ENCODE data around the gene RGS3. TPM values are rescaled to one million over a fixed set of nuclear protein-coding genes. Genes with fewer than 3 reads are reported as not detected.
"Not testable (repeated sequence)": the region's sequence is repeated elsewhere in the genome, so short reads cannot be mapped to it uniquely, and the experiment has no call there.

The RGS3 gene
- total and polyA plus RNA-seq, 12 donors, result 65.4 to 201 (median 132) TPM

DNA sequence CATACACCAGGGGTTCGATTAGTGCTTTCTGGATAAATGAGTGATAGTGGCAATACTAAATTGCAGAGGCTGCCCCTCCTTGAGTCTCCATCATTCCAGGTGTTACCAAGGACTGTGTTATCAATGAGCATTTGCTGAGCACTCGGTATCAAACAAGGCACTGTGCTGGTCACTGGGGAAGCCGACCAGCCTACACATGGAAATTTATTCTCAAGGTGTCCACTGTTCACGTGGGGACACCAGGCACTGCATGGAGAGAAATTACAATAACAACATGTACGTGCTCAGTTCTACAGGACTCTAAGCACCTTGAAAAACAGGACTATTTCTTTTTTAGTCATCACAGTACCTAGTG lies 22.2 kb downstream of the RGS3 start:
- peaks cover 6 to 56% (median 43%) of the 10 kb centered on the region in 9 donors for H3K4me1 ChIP-seq

DNA sequence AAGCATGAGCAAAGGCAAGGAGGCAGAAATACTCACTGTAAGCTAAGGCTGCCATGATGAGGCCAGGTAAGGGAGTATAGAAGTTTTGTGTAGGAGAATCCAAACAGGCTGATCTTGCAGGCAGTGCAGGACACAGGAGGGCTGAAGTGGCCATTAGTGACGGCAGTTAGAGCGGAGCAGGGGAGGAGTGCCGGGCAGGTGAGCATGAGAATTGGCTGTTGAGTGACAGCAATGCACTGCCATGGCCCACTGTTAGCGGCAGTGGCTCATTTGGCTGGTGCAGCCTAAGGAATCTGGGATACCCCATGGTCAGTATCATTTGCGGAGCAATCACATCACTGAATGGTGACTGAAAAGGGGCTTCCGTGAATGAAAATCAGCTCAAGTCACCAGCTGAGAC lies 22.8 kb downstream of the RGS3 start:
- ATAC-seq (no peak), DNase-seq (no peak)
- Histone ChIP-seq H3K27me3 (no peaks in the 10 kb centered on the region), H3K27ac (peak overlapping the region in 5 of 10 donors; percentile 73 to 78 (median 76)), H3K36me3 (peaks cover 0 to 5% (median 0%) of the 10 kb centered on the region in 9 donors), H3K4me1 (peaks cover 6 to 59% (median 44%) of the 10 kb centered on the region in 9 donors), H3K9me3 (no peaks in the 10 kb centered on the region), H3K4me3 (no peak overlapping the region)
- TF ChIP-seq, protein P1, sequence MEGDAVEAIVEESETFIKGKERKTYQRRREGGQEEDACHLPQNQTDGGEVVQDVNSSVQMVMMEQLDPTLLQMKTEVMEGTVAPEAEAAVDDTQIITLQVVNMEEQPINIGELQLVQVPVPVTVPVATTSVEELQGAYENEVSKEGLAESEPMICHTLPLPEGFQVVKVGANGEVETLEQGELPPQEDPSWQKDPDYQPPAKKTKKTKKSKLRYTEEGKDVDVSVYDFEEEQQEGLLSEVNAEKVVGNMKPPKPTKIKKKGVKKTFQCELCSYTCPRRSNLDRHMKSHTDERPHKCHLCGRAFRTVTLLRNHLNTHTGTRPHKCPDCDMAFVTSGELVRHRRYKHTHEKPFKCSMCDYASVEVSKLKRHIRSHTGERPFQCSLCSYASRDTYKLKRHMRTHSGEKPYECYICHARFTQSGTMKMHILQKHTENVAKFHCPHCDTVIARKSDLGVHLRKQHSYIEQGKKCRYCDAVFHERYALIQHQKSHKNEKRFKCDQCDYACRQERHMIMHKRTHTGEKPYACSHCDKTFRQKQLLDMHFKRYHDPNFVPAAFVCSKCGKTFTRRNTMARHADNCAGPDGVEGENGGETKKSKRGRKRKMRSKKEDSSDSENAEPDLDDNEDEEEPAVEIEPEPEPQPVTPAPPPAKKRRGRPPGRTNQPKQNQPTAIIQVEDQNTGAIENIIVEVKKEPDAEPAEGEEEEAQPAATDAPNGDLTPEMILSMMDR (IDR thresholded peaks at IDR 0.05), result no peak
- intact Hi-C loops (cut with DNase I), result no loop called here
- WGBS, 2 donors, result 95 to 96% methylated on average over 6 of the region's 6 CpGs

More for the DNA sequence above, 22.2 kb downstream of the RGS3 start:
- H3K27me3 ChIP-seq, result no peaks in the 10 kb centered on the region
- no peak for DNase-seq
- 88 to 93% methylated on average over 5 of the region's 5 CpGs for WGBS, 2 donors
- H3K9me3 ChIP-seq, result no peaks in the 10 kb centered on the region
- ATAC-seq, result no peak
- peak overlapping the region in 9 of 10 donors; percentile 47 to 78 (median 73) for H3K27ac ChIP-seq
- no peak overlapping the region for H3K4me3 ChIP-seq
- intact Hi-C loops (cut with DNase I), result no loop called here
- H3K36me3 ChIP-seq, result peaks cover 0 to 5% (median 0%) of the 10 kb centered on the region in 9 donors
- TF ChIP-seq, protein P1 (IDR thresholded peaks at IDR 0.05), result no peak

DNA sequence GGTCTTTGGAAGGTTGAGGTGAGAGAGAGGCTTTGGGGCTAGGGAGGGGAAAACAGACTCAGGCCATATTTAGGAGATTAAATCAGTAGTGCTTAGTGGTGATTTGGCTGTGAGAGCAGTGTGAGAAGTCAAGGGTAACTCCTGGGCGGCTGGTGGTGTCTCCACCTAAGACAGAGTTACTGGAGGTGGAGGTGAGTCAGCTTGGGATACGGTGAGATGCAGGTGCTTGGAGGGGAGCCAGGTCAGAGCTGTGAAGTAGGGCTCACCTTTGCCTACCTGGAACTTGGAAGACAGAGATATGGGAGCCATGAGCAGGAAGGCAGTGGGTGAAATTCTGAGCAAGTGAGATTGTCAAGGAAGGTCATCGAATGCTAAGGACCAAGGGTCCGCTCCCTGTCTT lies 24.5 kb downstream of the RGS3 start:
- Histone ChIP-seq H3K4me3 (no peak overlapping the region), H3K27me3 (no peaks in the 10 kb centered on the region), H3K4me1 (peaks cover 6 to 76% (median 58%) of the 10 kb centered on the region in 9 donors), H3K36me3 (peaks cover 0 to 5% (median 0%) of the 10 kb centered on the region in 9 donors), H3K9me3 (no peaks in the 10 kb centered on the region), H3K27ac (peak overlapping the region; percentile 45 to 91 (median 74))
- DNase-seq (no peak), ATAC-seq (peak in 1 of 8 donors; percentile 2)
- TF ChIP-seq, protein P1 (IDR thresholded peaks at IDR 0.05), result no peak
- intact Hi-C loops (cut with DNase I), result no loop called here
- WGBS, 2 donors, result 95 to 98% methylated on average over 4 of the region's 4 CpGs

DNA sequence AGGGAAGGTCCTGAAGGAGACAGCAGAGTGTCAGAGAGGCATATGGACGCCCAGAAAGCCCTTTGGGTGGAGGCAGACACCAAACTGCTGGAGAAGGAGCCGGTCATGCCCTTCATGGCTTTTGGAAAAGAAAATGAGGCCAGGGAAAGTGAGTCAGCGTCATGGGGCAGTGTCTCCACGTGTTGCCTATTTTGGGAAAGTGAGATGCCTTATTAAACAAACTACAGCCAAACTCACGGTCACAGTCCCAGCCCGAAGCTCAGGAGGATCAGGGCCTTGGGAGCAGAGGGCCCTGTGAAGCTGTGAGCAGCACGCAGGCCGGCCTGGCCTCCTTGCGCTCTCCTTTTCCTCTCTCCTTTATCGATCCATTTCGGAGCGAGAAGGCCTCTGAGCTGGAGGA lies 25.0 kb downstream of the RGS3 start:
- 62 to 68% methylated on average over 12 of the region's 12 CpGs for WGBS, 2 donors
- intact Hi-C loops (cut with DNase I), result no loop called here
- DNase-seq (peak; percentile 33 to 71), ATAC-seq (peak; percentile 23 to 81 (median 68))
- Histone ChIP-seq H3K36me3 (peaks cover 0 to 5% (median 0%) of the 10 kb centered on the region in 9 donors), H3K4me1 (peaks cover 5 to 76% (median 59%) of the 10 kb centered on the region in 9 donors), H3K4me3 (no peak overlapping the region), H3K27ac (peak overlapping the region; percentile 61 to 91 (median 76)), H3K9me3 (no peaks in the 10 kb centered on the region), H3K27me3 (no peaks in the 10 kb centered on the region)
- TF ChIP-seq, protein P1 (IDR thresholded peaks at IDR 0.05), result no peak

DNA sequence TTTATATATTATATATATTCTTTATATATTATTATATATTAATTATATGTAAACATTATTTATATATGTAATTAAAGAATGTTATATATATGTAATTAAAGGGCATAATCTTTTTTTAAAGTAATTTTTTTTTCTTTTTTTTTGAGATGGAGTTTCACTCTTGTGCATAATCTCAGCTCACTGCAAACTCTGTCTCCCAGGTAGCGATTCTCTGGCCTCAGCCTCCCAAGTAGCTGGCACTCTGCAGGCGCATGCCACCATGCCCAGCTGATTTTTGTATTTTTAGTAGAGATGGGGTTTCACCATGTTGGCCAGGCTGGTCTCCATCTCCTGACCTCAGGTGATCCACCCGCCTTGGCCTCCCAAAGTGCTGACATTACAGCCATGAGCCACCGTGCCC lies 27.6 kb downstream of the RGS3 start:
- not testable (repeated sequence) for ATAC-seq, DNase-seq, H3K27me3 ChIP-seq, H3K9me3 ChIP-seq, H3K36me3 ChIP-seq, H3K4me3 ChIP-seq
- intact Hi-C loops (cut with DNase I), result loop anchor here in 1 of 10 donors (5.0 kb wide), 1 partner anchor 34 kb away; no protein-coding TSS in a partner anchor
- Histone ChIP-seq H3K27ac (peak overlapping the region in 9 of 10 donors; percentile 29 to 83 (median 69)), H3K4me1 (peaks cover 0 to 58% (median 33%) of the 10 kb centered on the region in 9 donors)
- WGBS, 2 donors, result 85 to 86% methylated on average over 4 of the region's 4 CpGs
